HepG2 (cell line): ENCODE data around the gene DENND1C. TPM values are rescaled to one million over a fixed set of nuclear protein-coding genes. Genes with fewer than 3 reads are reported as not detected.

ENCODE experiments used
- CHD2 ChIP-seq: IDR thresholded peaks from 2 replicates; pipeline ENCODE4 v1.6.1; 2011; ENCODE audit warnings: low read depth, low read length, improper control_type of control experiment
- DNMT1 ChIP-seq: sonication (generic); formaldehyde crosslinking; IDR thresholded peaks from 2 replicates; pipeline ENCODE4 v1.5.1; 2020; ENCODE audit warnings: mild to moderate bottlenecking, missing genetic modification reagents
- EED ChIP-seq: sonication (generic); formaldehyde crosslinking; IDR thresholded peaks from 2 replicates; pipeline ENCODE4 v1.5.0; 2020; ENCODE audit warnings: mild to moderate bottlenecking, missing genetic modification reagents
- ELF3 ChIP-seq: IDR thresholded peaks from 2 replicates; pipeline ENCODE4 v1.6.1; 2016; ENCODE audit warnings: missing genetic modification reagents, missing compliant biosample characterization
- ERF ChIP-seq: IDR thresholded peaks from 2 replicates; pipeline ENCODE4 v1.6.1; 2018; ENCODE audit warnings: missing biosample characterization, missing genetic modification reagents
- GABPA ChIP-seq, 2 experiments: IDR thresholded peaks; 2 replicates each; pipeline ENCODE4 v1.6.1; 2011 to 2016; ENCODE audit warnings: low read depth in 2 of 2, low read length in 1 of 2, missing biosample characterization in 1 of 2, missing genetic modification characterization in 1 of 2
- HOXD1 ChIP-seq: sonication (generic); formaldehyde crosslinking; IDR thresholded peaks from 2 replicates; pipeline ENCODE4 v1.5.0; 2020; ENCODE audit warnings: missing genetic modification reagents
- MTERF4 ChIP-seq: sonication (generic); formaldehyde crosslinking; IDR thresholded peaks from 2 replicates; pipeline ENCODE4 v1.8.0; 2023; ENCODE audit warnings: mild to moderate bottlenecking, missing genetic modification reagents
- POLR2A ChIP-seq, 2 experiments: IDR thresholded peaks; 2 replicates each; pipeline ENCODE4 v1.6.1; 2011; ENCODE audit warnings: low read depth in 2 of 2, low read length in 2 of 2, mild to moderate bottlenecking in 1 of 2, moderate library complexity in 1 of 2; ENCODE audit not compliant: insufficient read depth in 1 of 2
- RXRA ChIP-seq: sonication (generic); formaldehyde crosslinking; IDR thresholded peaks from 2 replicates; pipeline ENCODE4 v1.5.1; 2020; ENCODE audit warnings: missing genetic modification reagents
- RXRB ChIP-seq: IDR thresholded peaks from 2 replicates; pipeline ENCODE4 v1.6.1; 2016; ENCODE audit warnings: borderline replicate concordance, missing genetic modification reagents, missing compliant biosample characterization
- TRIM24 ChIP-seq: sonication (generic); formaldehyde crosslinking; IDR thresholded peaks from 2 replicates; pipeline ENCODE4 v1.8.0; 2022; ENCODE audit warnings: mild to moderate bottlenecking, missing genetic modification reagents
- YEATS2 ChIP-seq: sonication (generic); formaldehyde crosslinking; IDR thresholded peaks from 2 replicates; pipeline ENCODE4 v1.4.0; 2020; ENCODE audit warnings: missing genetic modification reagents, borderline replicate concordance
- ZNF138 ChIP-seq: sonication (generic); formaldehyde crosslinking; IDR thresholded peaks from 2 replicates; pipeline ENCODE4 v1.5.0; 2020; ENCODE audit warnings: mild to moderate bottlenecking, low read depth, missing genetic modification reagents
- ZNF260 ChIP-seq: sonication (generic); formaldehyde crosslinking; IDR thresholded peaks from 2 replicates; pipeline ENCODE4 v1.4.0; 2020; ENCODE audit warnings: missing genetic modification reagents, low read depth, mild to moderate bottlenecking, borderline replicate concordance
- ZNF33B ChIP-seq: sonication (generic); formaldehyde crosslinking; IDR thresholded peaks from 2 replicates; pipeline ENCODE4 v1.5.1; 2020; ENCODE audit warnings: mild to moderate bottlenecking, missing genetic modification reagents
- ZNF558 ChIP-seq: sonication (generic); formaldehyde crosslinking; IDR thresholded peaks from 2 replicates; pipeline ENCODE4 v1.9.0; 2022; ENCODE audit warnings: mild to moderate bottlenecking, missing genetic modification reagents, borderline replicate concordance
- ZNF576 ChIP-seq: sonication (generic); formaldehyde crosslinking; IDR thresholded peaks from 2 replicates; pipeline ENCODE4 v1.4.0; 2020; ENCODE audit warnings: mild to moderate bottlenecking, missing genetic modification reagents
- ZNF772 ChIP-seq: sonication (generic); formaldehyde crosslinking; IDR thresholded peaks from 2 replicates; pipeline ENCODE4 v1.5.0; 2020; ENCODE audit warnings: mild to moderate bottlenecking, missing genetic modification reagents
- ZNF790 ChIP-seq: sonication (generic); formaldehyde crosslinking; IDR thresholded peaks from 2 replicates; pipeline ENCODE4 v1.8.0; 2022; ENCODE audit warnings: missing genetic modification reagents, mild to moderate bottlenecking, borderline replicate concordance
- ZSCAN22 ChIP-seq: sonication (generic); formaldehyde crosslinking; IDR thresholded peaks from 2 replicates; pipeline ENCODE4 v1.4.0; 2020; ENCODE audit warnings: mild to moderate bottlenecking, missing genetic modification reagents
- polyA plus RNA-seq, 8 experiments: library from polyadenylated mRNA; depleted of rRNA in 3 of 8; stranded (reverse) in 7 of 8; unstranded in 1 of 8; fragments of >200 nt; fragmentation: Illumina TruSeq in 4 of 8; extraction: Trizol in 4 of 8; gene quantifications; 2 replicates each; pipeline versions ENCODE4 v1.2.1 to v1.2.3, GENCODE V29; 2011 to 2016; ENCODE audit warnings: low read depth in 4 of 8, missing spikeins in 1 of 8, mixed read lengths in 1 of 8; ENCODE audit not compliant: insufficient read depth in 1 of 8
- total RNA-seq, 5 experiments: library from RNA; depleted of rRNA; stranded (reverse); fragments of >200 nt; fragmentation: Illumina TruSeq; extraction: Trizol; gene quantifications; 2 replicates each; pipeline ENCODE4 v1.2.3, GENCODE V29; 2016; ENCODE audit warnings: low read depth in 1 of 5
- TF ChIP-seq, protein P1 (sequence below): IDR thresholded peaks from 2 replicates; pipeline ENCODE4 v1.6.1; 2016; ENCODE audit warnings: low read depth
- TF ChIP-seq, protein P2 (sequence below): sonication (generic); formaldehyde crosslinking; conservative IDR thresholded peaks from 2 replicates; pipeline ENCODE4 v1.4.0; 2020; ENCODE audit warnings: missing genetic modification reagents
- TF ChIP-seq, protein P3 (sequence below): sonication (generic); formaldehyde crosslinking; IDR thresholded peaks from 2 replicates; pipeline ENCODE4 v1.4.0; 2020; ENCODE audit warnings: mild to moderate bottlenecking, missing genetic modification reagents

DENND1C gene
- total and polyA plus RNA-seq, 2 of the 13 experiments (the other 11 are each of a cell fraction or from before 2014, with no cell fraction given): 0.04 to 0.73 TPM

GRCh38 chr19:6458695-6459261 lies 22.8 kb downstream of the DENND1C start (continued):
- TF ChIP-seq TRIM24 (CRISPR knock-in tag): no peak
- TF ChIP-seq POLR2A (IDR thresholded peaks at IDR 0.05; ENCODE audit: insufficient read depth in 1 of 2, low read depth in 2 of 2, low read length in 2 of 2): no peak
- 0 out of 2 replicates have a peak, but pooled peaks have one; percentile 14 for TF ChIP-seq ZNF558 (CRISPR knock-in tag)
- no peak for TF ChIP-seq HOXD1 (CRISPR knock-in tag)
- 0 out of 2 replicates have a peak, but pooled peaks have one; percentile 29 for TF ChIP-seq MTERF4 (CRISPR knock-in tag)
- TF ChIP-seq ELF3 (CRISPR knock-in tag): no peak
- no peak for TF ChIP-seq ZSCAN22 (CRISPR knock-in tag)
- no peak for TF ChIP-seq ZNF138 (CRISPR knock-in tag)
- no peak for TF ChIP-seq ZNF260
- TF ChIP-seq, protein P1, sequence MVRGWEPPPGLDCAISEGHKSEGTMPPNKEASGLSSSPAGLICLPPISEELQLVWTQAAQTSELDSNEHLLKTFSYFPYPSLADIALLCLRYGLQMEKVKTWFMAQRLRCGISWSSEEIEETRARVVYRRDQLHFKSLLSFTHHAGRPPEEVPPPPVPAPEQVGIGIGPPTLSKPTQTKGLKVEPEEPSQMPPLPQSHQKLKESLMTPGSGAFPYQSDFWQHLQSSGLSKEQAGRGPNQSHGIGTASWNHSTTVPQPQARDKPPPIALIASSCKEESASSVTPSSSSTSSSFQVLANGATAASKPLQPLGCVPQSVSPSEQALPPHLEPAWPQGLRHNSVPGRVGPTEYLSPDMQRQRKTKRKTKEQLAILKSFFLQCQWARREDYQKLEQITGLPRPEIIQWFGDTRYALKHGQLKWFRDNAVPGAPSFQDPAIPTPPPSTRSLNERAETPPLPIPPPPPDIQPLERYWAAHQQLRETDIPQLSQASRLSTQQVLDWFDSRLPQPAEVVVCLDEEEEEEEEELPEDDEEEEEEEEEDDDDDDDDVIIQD (CRISPR knock-in tag): no peak
- TF ChIP-seq, protein P2, sequence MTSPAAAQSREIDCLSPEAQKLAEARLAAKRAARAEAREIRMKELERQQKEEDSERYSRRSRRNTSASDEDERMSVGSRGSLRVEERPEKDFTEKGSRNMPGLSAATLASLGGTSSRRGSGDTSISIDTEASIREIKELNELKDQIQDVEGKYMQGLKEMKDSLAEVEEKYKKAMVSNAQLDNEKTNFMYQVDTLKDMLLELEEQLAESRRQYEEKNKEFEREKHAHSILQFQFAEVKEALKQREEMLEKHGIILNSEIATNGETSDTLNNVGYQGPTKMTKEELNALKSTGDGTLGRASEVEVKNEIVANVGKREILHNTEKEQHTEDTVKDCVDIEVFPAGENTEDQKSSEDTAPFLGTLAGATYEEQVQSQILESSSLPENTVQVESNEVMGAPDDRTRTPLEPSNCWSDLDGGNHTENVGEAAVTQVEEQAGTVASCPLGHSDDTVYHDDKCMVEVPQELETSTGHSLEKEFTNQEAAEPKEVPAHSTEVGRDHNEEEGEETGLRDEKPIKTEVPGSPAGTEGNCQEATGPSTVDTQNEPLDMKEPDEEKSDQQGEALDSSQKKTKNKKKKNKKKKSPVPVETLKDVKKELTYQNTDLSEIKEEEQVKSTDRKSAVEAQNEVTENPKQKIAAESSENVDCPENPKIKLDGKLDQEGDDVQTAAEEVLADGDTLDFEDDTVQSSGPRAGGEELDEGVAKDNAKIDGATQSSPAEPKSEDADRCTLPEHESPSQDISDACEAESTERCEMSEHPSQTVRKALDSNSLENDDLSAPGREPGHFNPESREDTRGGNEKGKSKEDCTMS (CRISPR knock-in tag): no peak
- no peak for TF ChIP-seq DNMT1
- TF ChIP-seq RXRA (CRISPR knock-in tag): 0 out of 2 replicates have a peak, but pooled peaks have one; percentile 36
- no peak for TF ChIP-seq ZNF33B
- TF ChIP-seq ZNF790 (CRISPR knock-in tag): no peak
- TF ChIP-seq, protein P3, sequence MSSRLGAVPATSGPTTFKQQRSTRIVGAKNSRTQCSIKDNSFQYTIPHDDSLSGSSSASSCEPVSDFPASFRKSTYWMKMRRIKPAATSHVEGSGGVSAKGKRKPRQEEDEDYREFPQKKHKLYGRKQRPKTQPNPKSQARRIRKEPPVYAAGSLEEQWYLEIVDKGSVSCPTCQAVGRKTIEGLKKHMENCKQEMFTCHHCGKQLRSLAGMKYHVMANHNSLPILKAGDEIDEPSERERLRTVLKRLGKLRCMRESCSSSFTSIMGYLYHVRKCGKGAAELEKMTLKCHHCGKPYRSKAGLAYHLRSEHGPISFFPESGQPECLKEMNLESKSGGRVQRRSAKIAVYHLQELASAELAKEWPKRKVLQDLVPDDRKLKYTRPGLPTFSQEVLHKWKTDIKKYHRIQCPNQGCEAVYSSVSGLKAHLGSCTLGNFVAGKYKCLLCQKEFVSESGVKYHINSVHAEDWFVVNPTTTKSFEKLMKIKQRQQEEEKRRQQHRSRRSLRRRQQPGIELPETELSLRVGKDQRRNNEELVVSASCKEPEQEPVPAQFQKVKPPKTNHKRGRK (CRISPR knock-in tag): no peak
- no peak for TF ChIP-seq YEATS2
- TF ChIP-seq RXRB (CRISPR knock-in tag): no peak
- no peak for TF ChIP-seq EED (CRISPR knock-in tag)
- TF ChIP-seq ZNF772 (CRISPR knock-in tag): no peak
- TF ChIP-seq GABPA (IDR thresholded peaks at IDR 0.05; ENCODE audit: low read depth, low read length): no peak
- TF ChIP-seq GABPA (CRISPR knock-in tag; IDR thresholded peaks at IDR 0.05; ENCODE audit: low read depth): no peak
- no peak for TF ChIP-seq ZNF576
- no peak for TF ChIP-seq CHD2
- no peak for TF ChIP-seq ERF (CRISPR knock-in tag)
